Measurements from ENCODE around the gene TPBGL.

Gene TPBGL

DNA sequence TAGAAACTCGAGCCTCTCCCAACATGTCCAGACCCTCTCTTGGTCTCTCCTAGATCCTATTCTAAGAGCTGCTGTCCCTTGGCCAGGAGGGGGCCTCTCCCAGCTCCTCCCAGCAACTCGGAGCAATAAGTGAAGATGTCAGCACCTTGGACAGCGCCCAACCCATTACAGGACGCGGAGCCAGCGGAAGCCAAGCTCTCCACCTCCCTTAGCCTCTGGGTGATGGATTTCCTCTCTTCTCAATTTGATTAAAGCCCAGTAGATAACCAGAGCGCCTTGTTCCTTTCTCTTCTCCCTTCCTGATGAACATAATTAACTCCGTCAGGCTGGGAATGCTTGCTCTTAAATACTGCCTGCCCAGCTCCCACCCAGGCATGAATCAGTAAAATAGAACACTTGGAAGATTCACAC is 26.2 kb upstream of the TPBGL start:
- DNase-seq, result peak; percentile 68

DNA sequence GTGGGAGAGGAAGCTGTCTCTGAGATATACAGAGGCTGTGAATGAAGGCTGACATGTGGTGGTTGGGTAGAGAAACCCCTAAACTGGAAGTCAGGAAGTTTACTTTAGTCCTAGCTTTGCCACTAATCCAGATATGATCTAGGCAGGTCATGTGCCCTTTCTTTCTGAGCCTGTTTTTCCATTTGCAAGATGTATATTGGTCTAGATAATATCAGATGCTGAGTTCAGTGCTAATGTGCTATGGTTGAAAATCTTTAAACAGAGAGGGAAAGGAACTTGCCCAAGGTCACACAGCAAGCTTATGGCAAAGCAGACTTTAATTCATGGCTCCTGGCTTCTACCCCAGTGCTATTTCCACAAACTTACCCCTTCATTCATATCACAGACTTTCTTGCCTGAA is 25.7 kb upstream of the TPBGL start:
- no peak for DNase-seq

DNA sequence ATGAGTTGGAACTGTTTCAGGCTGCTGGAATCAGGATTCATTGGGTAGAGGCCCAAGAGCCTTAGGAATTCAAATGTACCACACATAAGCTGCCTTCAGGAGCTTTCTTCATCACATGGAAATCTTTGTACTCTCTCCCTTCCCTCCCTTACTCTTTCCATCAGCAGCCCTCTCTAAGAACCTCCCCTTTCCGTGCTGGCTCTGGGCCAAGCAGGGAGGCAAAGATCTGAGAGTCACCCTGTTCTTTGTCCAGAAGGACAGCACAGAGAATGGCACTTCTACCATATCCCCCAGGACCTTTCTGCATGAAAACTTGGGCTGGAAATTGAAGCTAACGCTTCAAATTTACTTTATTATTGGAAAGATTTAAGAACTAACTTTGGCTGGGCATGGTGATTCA is 20.7 kb upstream of the TPBGL start:
- DNase-seq, result no peak

DNA sequence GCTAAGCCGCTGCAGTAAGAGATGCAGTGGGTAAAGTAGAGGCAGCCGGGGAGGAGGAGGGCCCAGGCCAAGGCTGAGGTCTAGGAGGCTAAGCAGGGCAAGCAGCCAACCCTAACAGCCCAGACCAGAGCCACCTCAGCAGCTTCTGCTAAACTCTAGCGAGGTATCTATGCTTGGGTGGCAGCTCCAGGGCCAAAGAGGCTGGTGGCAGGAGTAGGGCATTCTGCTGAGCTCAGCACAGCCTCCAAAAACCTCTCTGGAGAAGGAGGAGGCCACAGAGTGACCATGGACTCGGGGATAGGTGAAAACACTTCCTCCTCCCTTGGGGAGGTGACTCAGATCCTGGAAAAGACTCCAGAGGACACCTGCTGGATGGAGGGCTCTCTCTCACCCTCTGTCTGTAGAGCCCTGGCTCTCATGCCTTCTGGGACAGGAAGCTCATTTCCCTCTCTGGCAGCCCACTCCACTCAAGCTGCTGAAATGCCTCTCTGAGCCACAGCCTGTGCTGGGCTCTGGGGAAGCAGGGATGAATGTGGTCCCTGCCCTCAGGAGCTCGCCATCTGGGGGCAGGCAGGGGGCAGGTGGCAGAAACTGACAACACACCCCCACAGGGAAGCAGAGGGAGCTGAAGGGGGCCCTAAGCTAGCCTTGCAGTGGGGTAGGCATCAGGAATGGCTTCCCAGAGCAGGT is 16.5 kb upstream of the TPBGL start:
- no peak for DNase-seq

DNA sequence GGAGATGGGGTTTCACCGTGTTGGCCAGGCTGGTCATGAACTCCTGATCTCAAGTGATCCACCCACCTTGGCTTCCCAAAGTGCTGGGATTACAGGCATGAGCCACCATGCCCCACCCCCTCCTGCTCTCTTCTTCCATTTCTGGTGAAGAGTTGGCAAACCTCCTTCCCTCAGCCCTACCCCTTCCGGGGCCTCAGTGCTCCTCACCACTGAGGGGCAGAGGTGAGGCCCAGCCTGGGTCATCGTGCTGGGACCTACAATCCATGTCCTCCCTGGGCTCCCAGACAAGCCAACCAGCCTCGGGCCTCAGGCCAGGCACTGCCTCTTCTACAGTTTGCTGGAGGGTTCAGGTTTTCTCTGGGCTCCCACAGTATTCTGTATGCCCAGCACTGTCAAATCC is 14.8 kb upstream of the TPBGL start:
- DNase-seq, result no peak

DNA sequence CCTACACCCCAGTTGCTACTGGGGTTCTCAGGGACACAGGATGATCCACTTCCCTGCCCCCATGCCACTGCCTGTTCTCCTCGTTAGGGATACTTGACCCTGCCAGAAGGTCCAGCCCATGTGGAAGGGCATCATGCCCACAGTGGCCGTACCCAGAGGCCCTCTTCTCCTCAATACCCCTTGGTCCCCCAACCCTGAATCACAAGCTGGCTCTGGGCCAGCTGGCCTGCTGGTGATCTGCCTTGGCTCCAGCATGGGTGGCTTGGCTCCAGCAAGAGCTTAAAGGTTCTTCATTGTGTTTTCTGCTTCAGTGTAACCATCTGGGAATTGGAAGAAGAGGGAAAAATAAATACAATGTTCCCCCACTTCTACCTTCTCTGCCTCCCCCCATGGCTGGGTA is 11.1 kb upstream of the TPBGL start:
- DNase-seq, result no peak

DNA sequence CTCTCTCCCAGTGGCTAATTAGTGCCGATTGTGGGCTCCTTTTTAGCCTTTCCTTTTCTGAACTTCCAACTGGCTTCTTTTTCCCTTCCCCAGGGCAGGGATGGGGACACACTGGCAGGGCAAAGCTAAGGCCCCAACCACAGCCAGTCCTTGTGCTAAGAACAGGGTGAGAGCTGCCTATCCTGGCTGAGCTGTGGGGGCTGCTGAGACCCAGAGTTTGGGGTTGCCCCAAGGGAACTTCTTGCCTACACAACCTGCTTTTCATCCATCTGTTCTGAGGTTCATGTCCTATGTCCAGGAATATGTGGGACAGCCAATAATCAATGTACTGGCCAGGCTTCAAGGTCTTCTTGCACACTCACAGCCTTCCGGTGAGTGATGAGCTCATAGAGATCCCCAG is 10.0 kb upstream of the TPBGL start:
- DNase-seq, result no peak

DNA sequence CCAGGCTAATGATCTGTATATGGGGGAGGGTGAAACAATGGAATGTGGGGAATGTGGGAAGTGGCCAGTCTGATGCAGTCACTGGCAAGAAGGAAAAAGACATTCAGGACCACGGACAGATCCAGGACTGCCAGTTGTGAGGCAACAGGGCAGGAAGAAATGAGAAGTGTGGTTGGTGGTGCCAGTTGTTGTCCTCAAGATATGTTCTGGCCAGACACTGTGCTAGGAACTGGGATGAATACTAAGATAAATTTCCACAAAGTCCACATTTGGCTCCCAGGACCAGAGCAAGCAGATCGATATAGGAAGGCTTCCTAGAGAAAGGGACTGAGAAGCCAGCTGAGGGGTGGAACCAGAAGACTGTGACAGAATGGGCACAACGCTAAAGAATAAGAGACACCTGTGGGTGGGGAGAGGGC is 6.8 kb upstream of the TPBGL start:
- DNase-seq, result no peak

DNA sequence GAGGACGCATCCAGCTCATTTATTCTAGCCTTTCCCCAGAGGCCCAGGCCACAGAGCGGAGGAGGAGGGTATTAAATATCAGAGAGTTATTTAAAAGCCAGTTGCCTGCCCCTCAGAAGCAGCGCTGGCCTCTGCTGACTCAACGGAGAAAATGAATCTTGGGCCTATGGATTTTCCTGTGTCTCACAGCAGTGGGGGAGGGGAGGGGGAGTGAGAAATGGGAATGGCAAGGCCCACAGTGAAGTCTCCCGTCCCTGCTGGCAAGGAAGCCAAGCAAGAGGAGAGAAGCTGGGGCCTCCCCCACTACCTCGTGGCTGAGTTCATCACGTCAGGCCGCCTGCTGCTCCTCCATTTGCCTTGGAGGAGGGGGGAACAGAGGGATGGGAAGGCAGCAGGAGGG is 4.5 kb upstream of the TPBGL start:
- DNase-seq, result no peak

DNA sequence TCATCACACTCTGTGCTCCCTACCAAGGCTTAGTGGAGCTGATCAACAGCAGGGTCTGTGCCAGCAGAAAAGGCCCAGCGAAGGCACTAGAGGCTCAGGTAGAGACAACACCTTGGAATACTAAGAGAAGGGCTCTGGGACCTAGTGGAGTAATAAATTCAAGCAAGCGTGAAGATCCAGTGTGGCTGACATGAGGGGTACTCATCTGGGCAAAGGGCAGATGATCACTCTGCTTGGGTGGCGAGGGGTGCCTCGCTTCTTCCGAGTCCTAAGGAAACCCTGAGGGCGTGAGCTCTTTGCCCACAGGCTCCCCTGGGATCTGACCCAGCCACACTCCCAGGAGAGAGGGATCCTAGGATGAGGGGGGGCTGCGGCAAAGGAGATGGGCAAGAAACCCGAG is 3.5 kb upstream of the TPBGL start:
- no peak for DNase-seq

DNA sequence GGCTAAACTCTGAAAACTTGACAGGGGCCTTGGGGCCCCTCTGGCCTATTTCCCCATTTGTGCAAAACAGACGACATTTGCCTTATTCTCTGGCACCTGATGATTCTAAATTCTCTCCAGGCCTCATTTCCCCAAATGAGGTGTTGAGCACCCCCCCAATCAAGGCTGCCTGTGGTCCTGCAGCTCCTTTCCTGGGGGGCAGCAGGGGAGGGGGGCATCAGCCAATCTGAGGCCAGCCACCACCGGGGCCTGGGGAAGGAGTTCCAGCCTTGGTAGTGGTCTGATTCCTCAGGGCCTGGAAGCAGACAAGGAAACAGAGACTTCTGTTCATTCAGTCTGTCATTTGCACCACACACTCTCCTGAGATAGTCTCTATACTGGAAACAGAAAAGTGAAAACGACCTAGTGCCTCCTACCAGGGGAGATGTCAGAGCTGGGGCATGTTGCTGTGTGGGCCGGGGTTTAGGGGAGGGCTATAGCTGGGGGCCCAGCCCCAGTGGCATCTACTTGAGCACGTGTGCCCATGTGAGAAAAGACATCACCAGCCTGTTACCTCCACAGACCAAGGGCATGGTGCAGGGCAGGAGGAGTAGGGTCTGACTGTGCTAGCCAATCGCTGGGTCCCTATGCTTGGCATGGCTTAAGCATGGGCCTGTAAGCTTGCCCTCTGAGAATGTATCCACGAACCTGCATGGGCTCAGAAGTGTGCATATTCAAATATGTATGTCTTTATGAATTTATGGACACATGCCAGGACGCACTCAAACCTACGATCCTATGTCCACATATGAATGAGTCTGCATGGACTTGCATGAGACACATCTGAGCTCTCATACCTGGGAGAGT is 1.8 kb upstream of the TPBGL start:
- DNase-seq, result no peak

DNA sequence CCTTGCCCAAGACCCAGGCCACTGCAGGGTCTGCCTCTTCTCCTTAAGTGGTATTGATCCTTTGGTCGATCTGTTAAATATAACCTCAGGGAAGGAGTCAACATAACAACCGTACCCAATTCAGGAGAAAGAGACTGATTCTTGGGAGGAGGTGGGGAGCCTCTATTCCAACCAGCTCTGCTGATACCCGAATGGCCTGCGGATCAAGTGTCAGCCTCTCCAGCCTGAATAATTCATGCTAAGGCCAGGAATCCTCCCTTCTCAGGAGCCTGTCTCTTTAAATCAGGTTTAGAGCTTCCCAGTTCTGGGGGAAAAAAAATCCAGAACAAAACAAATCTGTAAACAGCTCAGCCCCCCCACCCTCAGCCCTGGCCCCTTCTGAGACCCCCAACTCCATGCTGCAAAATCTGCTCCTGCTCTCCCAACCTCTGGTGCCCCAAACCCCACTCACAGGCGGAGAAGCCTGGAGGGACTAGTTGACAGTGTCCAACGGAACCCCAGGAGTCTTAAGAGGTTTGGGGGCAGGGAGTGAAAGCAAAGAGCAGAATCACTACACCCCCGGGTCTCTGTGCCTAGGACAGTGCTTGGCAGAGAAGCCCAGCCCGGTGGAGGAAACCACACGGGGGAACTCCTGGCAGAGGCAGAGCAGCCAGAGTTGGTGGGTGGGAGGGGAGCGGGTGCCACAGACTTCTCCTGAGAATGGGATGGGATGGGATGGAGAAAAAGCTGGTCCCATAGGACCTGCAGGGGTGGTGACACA is 863 bp upstream of the TPBGL start:
- DNase-seq, result no peak

DNA sequence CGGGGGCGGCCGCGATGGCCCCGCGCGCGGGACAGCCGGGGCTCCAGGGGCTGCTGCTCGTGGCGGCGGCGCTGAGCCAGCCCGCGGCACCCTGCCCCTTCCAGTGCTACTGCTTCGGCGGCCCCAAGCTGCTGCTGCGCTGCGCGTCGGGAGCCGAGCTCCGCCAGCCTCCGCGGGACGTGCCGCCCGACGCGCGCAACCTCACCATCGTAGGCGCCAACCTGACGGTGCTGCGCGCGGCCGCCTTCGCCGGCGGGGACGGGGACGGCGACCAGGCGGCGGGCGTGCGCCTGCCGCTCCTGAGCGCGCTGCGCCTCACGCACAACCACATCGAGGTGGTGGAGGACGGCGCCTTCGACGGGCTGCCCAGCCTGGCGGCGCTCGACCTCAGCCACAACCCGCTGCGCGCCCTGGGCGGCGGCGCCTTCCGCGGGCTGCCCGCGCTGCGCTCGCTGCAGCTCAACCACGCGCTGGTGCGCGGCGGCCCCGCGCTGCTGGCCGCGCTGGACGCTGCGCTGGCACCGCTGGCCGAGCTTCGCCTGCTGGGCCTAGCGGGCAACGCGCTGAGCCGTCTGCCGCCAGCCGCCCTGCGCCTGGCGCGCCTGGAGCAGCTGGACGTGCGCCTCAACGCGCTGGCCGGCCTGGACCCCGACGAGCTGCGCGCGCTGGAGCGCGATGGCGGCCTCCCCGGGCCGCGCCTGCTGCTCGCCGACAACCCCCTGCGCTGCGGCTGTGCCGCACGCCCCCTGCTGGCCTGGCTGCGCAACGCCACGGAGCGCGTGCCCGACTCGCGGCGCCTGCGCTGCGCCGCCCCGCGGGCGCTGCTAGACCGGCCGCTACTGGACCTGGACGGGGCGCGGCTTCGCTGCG is 697 bp downstream of the TPBGL start:
- DNase-seq, result peak; percentile 81

DNA sequence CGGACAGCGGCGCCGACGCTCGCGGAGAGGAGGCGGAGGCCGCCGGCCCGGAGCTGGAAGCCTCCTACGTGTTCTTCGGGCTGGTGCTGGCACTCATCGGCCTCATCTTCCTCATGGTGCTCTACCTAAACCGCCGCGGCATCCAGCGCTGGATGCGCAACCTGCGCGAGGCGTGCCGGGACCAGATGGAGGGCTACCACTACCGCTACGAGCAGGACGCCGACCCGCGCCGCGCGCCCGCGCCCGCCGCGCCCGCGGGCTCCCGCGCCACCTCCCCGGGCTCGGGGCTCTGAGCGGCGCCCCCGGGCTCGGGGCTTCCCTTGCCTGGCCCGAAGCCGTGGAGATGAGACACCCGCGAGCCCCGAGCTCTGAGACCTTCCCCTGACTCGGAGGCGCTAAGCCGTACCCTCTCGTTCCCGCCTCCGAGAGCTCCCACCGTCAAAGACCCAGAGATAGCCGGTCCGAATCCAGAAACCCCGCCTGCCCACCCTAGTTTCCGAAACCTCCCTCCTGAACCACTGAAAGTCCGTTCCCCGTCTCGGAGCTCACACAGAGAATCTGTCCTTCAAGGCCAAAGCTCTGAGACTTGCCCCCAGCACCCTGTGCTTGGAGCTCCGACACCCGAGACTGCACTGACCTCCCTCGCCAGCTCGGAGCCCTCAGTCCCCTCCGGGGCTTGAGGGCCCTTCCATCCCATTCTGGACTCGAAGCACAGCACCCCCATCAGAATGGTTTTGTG is 1.5 kb downstream of the TPBGL start:
- peak; percentile 51 for DNase-seq

DNA sequence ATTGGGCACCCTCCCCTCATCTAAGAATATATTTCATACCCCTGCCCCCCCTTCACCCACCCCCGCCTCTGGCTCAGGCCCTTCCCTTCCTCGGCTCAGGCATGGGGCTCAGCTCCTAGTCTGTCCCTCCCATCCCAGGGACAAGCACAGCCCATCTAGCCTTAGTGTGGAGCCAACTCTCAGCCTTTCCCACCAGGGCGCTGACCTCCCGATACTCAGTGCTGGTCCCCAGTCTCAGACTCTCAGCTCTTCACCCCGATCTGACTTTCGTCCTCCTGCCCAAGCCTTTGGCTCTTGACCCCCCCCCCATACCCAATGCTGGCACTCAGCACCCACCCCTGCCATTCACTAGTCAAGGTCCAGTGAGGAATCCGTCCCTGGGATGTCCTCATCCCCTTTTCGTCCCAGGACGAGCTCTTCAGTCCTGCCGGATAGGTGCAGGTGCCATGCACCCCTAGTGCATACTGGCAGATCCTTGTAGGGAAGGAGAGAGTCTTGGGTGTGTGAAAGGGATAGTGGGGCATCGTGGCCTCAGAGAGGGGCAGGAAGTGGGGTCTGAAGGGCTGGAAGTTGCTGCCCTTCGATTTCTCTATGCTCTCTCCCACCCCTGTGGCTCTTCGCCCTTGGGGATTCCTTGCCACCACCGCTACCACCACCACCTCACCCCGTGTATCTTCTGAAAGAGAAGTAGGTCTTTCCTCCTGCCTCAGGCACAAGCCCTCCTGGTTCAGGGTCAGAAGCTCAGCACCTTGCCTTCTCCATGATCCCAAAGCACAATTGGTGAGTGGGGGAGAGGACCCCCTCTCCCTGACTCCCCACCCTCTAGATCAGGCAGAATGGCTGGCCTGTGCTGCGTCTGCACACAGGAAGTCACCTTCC is 2.4 kb downstream of the TPBGL start:
- no peak for DNase-seq

DNA sequence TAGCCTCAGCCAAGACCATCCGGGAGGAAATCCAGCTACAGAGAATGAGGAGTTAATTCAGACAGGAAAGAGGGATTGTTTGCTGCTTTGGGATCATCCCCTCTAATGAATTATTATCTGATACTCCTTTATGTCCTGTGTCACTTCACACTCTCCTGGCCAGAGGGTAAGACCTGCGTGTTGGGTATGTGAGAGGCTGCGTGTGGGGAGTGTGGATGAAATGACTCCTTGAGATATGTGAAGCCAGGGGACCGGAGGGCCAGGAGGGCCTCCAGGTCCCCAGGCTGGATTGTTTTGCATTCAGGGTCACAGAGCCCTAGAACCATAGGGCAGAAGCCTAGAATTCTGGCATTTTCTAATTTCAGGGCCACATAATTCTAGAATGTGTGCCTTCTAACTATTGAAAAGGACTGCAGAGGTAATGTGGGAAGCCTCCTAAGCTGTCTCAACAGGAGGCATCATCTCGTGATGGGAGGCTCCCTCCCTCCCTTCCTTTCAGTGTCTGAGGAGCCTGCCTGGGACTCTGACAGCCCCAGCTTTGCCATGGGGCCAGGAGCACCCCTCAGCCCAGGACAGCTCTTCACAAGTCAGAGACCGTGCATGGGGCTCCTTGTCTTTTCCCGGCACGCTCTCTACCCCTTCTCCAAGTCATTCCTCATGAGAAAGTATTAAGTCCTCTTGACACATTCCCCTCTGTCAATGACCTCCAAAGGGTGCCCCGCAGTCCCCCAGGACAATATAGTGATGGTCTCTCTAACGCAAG is 3.7 kb downstream of the TPBGL start:
- DNase-seq, result no peak

DNA sequence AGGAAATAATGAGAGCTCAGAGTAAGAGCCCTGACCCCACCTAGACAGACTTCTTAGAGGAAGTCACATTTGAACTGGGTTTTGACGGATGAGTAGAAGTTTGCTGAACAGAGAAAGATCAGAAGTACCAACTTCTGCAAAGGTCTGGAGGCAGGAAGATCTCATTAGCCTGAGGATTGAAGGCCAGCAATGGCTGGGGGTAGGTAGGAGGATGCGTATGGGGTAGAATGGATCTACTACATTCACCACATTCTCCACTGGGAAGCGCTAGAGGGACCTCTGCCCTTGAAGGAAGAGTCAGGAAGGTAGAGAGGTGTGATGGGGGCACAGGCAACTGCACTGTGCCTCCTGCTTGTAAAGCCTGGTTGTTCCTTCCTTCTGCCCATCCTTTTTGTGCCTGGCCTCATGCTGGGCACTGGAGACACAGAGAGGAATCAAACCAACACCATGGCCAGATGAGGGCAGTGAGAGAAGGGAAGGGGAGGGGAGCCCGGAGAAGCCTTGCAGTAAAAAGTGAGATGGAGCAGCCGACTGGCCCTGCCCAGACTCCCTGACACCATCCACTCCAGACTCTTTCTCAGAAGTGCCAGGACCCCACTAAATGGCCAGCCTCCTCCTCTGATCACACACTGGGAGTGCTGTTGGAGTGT is 4.9 kb downstream of the TPBGL start:
- DNase-seq, result peak; percentile 48

DNA sequence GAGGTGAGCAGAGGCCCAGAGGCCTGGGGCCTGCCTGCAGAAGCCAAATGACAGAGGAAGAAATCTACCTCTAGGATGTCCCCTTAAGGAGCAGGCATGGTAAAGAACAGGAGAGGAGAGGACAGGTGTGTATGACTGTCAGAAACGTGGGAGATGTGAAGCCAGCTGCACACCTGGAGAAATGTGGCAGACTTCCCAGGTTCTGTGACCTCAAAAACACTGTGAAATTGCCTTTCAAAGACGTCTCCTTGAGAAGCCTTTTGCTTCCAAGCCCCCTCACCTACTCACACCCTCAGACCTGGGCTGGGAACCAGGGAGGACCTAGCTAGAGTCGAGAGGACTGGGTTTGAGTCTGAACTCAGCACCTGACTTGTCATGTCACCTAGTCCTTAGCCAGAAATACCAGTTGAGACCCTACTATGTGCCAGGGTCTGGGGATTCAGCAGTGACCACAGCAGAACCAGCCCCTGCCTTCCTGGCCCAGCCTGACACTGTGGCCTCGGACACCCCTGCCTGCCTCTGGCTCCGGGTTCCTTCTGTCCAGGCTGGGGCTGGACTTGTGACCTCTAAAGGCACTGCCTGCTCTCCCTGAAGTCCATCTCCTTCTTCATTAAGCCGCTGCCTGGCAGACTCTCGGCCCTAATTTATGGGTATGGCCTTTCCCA is 5.6 kb downstream of the TPBGL start:
- no peak for DNase-seq

Data from NCI-H82 (cell line).